Measurements from ENCODE around the gene HS2ST1.
"Not testable (repeated sequence)": the region's sequence is repeated elsewhere in the genome, so short reads cannot be mapped to it uniquely, and the experiment has no call there.

- TF ChIP-seq EZH2phosphoT487 (IDR thresholded peaks at IDR 0.05; ENCODE audit: insufficient read depth, low read depth); EZH2 (IDR thresholded peaks at IDR 0.05; ENCODE audit: insufficient read depth, poor library complexity, severe bottlenecking): not testable (repeated sequence)
Measured at GRCh38 chr1:87013385-87013784, 99.0 kb downstream of the HS2ST1 start.

Measured in GM23248 (cell line).